Mammary epithelial cell (primary cell): ENCODE measurements around the gene SMAP2.

Experiments used
- EZH2 ChIP-seq: IDR thresholded peaks from 2 replicates; pipeline ENCODE4 v1.6.1; 2012; ENCODE audit warnings: low read length, inconsistent platforms, borderline replicate concordance
- TF ChIP-seq, protein P1 (sequence below), 2 donors: IDR thresholded peaks in 1 of 2; conservative IDR thresholded peaks in 1 of 2; 2 replicates each; pipeline ENCODE4 v1.5.1; 2011 to 2012; ENCODE audit warnings: inconsistent platforms in 2 of 2, low read length in 2 of 2, mild to moderate bottlenecking in 2 of 2, control low read depth in 1 of 2, low read depth in 1 of 2; ENCODE audit not compliant: insufficient read depth in 1 of 2; ENCODE audit errors: extremely low read depth in 1 of 2

DNA sequence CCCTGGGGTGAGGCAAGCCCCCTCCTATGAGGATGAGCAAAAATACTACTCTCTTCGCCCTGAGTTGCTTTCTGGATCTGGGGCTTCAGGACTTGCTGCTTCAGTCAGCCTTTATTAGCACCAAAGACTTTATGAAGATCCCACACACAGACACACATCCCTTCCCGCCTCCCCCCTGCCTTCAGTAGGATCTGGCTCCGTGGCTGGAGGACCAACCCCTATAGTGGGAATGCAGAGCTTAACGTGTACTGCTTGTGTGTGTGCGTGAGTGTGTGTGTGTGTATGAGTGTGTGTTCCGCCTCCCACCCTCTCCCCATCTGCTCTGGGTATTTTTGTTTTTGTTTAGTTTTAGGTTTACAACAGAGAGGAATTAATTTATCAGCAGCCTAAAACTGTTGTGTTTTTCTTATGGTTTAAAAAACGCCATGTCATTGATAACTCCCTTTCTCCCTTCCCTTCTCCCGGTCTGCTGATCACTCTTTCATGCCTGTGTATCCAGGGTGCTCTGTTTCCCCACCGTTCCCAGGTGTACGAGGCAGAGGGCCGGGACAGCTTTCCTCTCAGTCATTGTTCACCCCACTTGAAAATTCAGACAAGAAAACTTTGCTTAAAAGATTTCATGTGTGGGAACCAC, 49.2 kb downstream of the SMAP2 start:
- TF ChIP-seq, protein P1, sequence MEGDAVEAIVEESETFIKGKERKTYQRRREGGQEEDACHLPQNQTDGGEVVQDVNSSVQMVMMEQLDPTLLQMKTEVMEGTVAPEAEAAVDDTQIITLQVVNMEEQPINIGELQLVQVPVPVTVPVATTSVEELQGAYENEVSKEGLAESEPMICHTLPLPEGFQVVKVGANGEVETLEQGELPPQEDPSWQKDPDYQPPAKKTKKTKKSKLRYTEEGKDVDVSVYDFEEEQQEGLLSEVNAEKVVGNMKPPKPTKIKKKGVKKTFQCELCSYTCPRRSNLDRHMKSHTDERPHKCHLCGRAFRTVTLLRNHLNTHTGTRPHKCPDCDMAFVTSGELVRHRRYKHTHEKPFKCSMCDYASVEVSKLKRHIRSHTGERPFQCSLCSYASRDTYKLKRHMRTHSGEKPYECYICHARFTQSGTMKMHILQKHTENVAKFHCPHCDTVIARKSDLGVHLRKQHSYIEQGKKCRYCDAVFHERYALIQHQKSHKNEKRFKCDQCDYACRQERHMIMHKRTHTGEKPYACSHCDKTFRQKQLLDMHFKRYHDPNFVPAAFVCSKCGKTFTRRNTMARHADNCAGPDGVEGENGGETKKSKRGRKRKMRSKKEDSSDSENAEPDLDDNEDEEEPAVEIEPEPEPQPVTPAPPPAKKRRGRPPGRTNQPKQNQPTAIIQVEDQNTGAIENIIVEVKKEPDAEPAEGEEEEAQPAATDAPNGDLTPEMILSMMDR (conservative IDR thresholded peaks at IDR 0.05 in 1 of 2, IDR thresholded peaks at IDR 0.05 in 1 of 2; ENCODE audit: extremely low read depth in 1 of 2, insufficient read depth in 1 of 2, low read depth in 1 of 2, low read length in 2 of 2): no peak
- no peak for TF ChIP-seq EZH2
